ENCODE results near the gene CFAP69.

DNA sequence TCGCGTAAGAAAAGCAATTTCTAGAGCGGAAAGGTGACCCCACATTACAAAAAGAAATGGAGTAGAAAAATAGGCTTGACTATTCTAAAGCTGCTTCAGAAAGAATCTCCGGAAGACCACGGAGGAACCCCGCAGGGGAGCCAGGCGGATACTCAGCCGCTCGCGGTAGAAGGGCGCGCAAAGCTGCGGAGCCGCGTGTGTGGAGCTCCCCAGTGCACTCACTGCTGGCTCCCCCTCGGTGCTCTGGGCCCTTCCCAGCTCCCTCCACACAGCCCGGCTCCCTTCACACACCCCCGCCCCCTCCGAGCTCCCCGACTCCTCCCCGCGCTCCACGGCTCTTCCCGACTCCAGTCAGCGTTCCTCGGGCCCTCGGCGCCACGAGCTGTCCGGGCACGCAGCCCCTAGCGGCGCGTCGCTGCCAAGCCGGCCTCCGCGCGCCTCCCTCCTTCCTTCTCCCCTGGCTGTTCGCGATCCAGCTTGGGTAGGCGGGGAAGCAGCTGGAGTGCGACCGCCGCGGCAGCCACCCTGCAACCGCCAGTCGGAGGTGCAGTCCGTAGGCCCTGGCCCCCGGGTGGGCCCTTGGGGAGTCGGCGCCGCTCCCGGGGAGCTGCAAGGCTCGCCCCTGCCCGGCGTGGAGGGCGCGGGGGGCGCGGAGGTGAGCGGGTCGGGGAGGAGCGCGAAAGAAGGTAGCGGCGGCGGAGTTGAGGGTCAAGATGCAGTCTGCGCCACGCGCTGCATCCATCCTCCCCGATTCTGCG lies 33.4 kb upstream of the CFAP69 start, which contains the start of gene STEAP2:
- TF ChIP-seq CTCF (IDR thresholded peaks at IDR 0.05) = peak; percentile 46 to 79 (median 48)
- TF ChIP-seq POLR2A (IDR thresholded peaks at IDR 0.05; ENCODE audit: low read depth) = peak; percentile 52
- TF ChIP-seq POLR2AphosphoS5 (IDR thresholded peaks at IDR 0.05) = peak; percentile 67 to 85
- TF ChIP-seq EP300 (IDR thresholded peaks at IDR 0.05) = no peak

Data from esophagus muscularis mucosa (tissue), 4 donors.